GM19372 (cell line): Measurements from ENCODE around the gene THNSL1.
"Not testable (repeated sequence)": the region's sequence is repeated elsewhere in the genome, so short reads cannot be mapped to it uniquely, and the experiment has no call there.

Source experiments
- ATAC-seq: cut with Tn5 transposase; IDR thresholded peaks from one replicate; pipeline ENCODE4 v1.9.1; 2021; ENCODE audit warnings: mild to moderate bottlenecking, low read depth, moderate library complexity; ENCODE audit not compliant: unreplicated experiment

Gene THNSL1

GRCh38 chr10:25016376-25017153 is at the start of gene THNSL1:
Gene THNSL1, plus strand, starts transcription at chr10:25016612. Its CDS starts 6,612 bp downstream, at chr10:25023224.
- ATAC-seq = peak; percentile 95

- ATAC-seq = no peak
Measured at GRCh38 chr10:24966962-24967481, 49.4 kb upstream of the THNSL1 start.

- ATAC-seq = no peak
Measured at GRCh38 chr10:24968349-24968748, 48.1 kb upstream of the THNSL1 start.

- ATAC-seq = not testable (repeated sequence)
Measured at GRCh38 chr10:24968951-24969350, 47.5 kb upstream of the THNSL1 start.

GRCh38 chr10:24969841-24970281 is 46.6 kb upstream of the THNSL1 start:
- ATAC-seq = no peak

- no peak for ATAC-seq
Measured at GRCh38 chr10:24971374-24971773, 45.0 kb upstream of the THNSL1 start.

- no peak for ATAC-seq
Measured at GRCh38 chr10:24973163-24973562, 43.2 kb upstream of the THNSL1 start.

GRCh38 chr10:24974976-24975375 is 41.4 kb upstream of the THNSL1 start:
- ATAC-seq = no peak

GRCh38 chr10:24979685-24980084 is 36.7 kb upstream of the THNSL1 start:
- no peak for ATAC-seq

- no peak for ATAC-seq
Measured at GRCh38 chr10:24981161-24981710, 35.2 kb upstream of the THNSL1 start.

GRCh38 chr10:24982319-24983112 is 33.9 kb upstream of the THNSL1 start:
- peak; percentile 63 for ATAC-seq

GRCh38 chr10:24983130-24983529 is 33.3 kb upstream of the THNSL1 start:
- ATAC-seq = no peak

GRCh38 chr10:24983946-24984345 is 32.5 kb upstream of the THNSL1 start:
- no peak for ATAC-seq

- ATAC-seq = no peak
Measured at GRCh38 chr10:24984906-24985305, 31.5 kb upstream of the THNSL1 start.

- no peak for ATAC-seq
Measured at GRCh38 chr10:24988831-24989640, 27.4 kb upstream of the THNSL1 start.

- no peak for ATAC-seq
Measured at GRCh38 chr10:24989867-24990266, 26.5 kb upstream of the THNSL1 start.

GRCh38 chr10:24991298-24991697 is 25.1 kb upstream of the THNSL1 start:
- ATAC-seq = no peak

- ATAC-seq = no peak
Measured at GRCh38 chr10:24992512-24993133, 23.8 kb upstream of the THNSL1 start.

GRCh38 chr10:24993237-24993958 is 23.0 kb upstream of the THNSL1 start:
- ATAC-seq = no peak
